Measurements from ENCODE around the gene ZNF423.

Gene ZNF423

DNA sequence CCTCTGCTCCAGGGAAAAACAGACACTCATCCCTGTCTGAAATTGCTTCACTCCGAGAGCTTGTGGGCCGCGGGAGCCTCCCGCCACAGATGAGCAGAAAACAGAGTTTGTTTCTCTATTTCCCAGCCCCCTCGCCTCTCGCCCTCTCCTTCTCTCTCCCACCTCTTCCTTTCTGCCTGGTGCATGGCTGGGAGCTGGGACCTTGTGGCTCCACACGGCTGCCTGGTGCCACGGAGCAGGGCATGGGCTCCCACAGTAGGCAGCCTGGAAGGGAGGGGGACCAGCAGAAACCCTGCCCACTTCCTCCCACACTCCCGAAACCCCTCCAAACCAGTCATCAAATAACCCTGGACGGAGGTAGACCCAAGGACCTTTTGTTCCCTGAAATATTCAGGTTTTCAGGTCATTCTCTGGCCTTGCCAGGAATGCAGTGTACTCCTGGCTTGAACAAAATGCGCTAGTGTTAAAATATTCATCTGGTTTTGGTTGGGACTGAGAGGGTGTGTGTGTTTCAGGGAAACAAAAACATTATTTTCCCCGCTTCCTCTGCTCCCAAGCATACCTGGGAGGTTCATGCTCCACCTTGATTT is 277.4 kb downstream of the ZNF423 start:
- H3K4ac ChIP-seq (ENCODE audit: low read depth in 1 of 2, low read length in 2 of 2): no peak overlapping the region
- H2BK120ac ChIP-seq (ENCODE audit: low read depth, low read length): no peak overlapping the region
- H3K27ac ChIP-seq (ENCODE audit: low read length, poor library complexity, severe bottlenecking): no peak overlapping the region
- H3K4me2 ChIP-seq (ENCODE audit: low read length, poor library complexity, severe bottlenecking): no peak overlapping the region
- H3K23ac ChIP-seq (ENCODE audit: low read length in 2 of 2): no peak overlapping the region
- no peak overlapping the region for H2BK15ac ChIP-seq (ENCODE audit: low read depth, poor library complexity, severe bottlenecking)
- no peaks in the 10 kb centered on the region for H3K79me1 ChIP-seq (replicated peaks; ENCODE audit: low read length, poor library complexity, severe bottlenecking)
- no peaks in the 10 kb centered on the region for H3K9me3 ChIP-seq (ENCODE audit: control insufficient read depth, low read length)
- WGBS: 79% methylated on average over 10 of the region's 12 CpGs
- H3K27me3 ChIP-seq (ENCODE audit: control insufficient read depth in 1 of 2, insufficient read depth in 1 of 2, low read length in 2 of 2): peaks cover 3 to 4% of the 10 kb centered on the region in 2 experiments
- no peak overlapping the region for H2BK5ac ChIP-seq (ENCODE audit: low read depth, low read length, poor library complexity, severe bottlenecking)
- no peak for DNase-seq
- H4K91ac ChIP-seq (ENCODE audit: low read length): no peak overlapping the region
- no peak overlapping the region for H2AK5ac ChIP-seq (ENCODE audit: low read length, severe bottlenecking)
- no peak overlapping the region for H2AFZ ChIP-seq (ENCODE audit: low read depth, low read length)
- H3K4me1 ChIP-seq (ENCODE audit: control insufficient read depth, insufficient read depth, low read depth, low read length): no peaks in the 10 kb centered on the region
- no peaks in the 10 kb centered on the region for H3K36me3 ChIP-seq (ENCODE audit: control insufficient read depth in 1 of 2, insufficient read depth in 2 of 2, low read depth in 1 of 2, low read length in 2 of 2)
- no peak overlapping the region for H4K8ac ChIP-seq (ENCODE audit: low read length)
- no peak overlapping the region for H3K14ac ChIP-seq (ENCODE audit: low read length in 2 of 2)
- no peak overlapping the region for H3K9ac ChIP-seq (ENCODE audit: low read length)
- H2BK12ac ChIP-seq (ENCODE audit: low read length in 2 of 2): no peak overlapping the region
- no peak overlapping the region for H3K18ac ChIP-seq (ENCODE audit: low read depth in 1 of 2, low read length in 2 of 2)
- H3K4me3 ChIP-seq (ENCODE audit: insufficient read depth in 1 of 2, low read depth in 1 of 2, low read length in 2 of 2): no peak overlapping the region

DNA sequence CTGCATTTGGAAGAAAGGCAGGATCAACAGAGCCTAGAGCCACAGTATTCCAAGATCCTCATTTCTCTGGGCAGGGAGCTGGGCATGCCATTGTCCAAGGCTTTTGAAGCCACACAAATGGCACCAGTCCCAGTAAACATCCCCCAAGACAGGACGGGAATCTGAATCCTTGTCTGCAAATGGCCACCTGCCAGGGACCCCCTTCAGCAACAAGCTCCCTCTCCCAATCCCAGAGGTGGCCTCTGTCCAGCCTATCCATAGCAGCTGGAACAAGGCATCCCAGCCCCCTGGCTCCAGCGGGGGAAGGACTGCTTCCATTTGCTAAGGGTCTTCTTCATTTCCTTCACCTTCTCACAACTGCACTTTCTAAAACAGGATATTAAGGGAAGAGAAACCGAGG is 277.9 kb downstream of the ZNF423 start:
- Histone ChIP-seq H3K4ac (ENCODE audit: low read depth in 1 of 2, low read length in 2 of 2) (no peak overlapping the region), H3K23ac (ENCODE audit: low read length in 2 of 2) (no peak overlapping the region), H4K8ac (ENCODE audit: low read length) (no peak overlapping the region), H3K27ac (ENCODE audit: low read length, poor library complexity, severe bottlenecking) (no peak overlapping the region), H2BK5ac (ENCODE audit: low read depth, low read length, poor library complexity, severe bottlenecking) (no peak overlapping the region), H3K18ac (ENCODE audit: low read depth in 1 of 2, low read length in 2 of 2) (no peak overlapping the region), H3K79me1 (replicated peaks; ENCODE audit: low read length, poor library complexity, severe bottlenecking) (no peaks in the 10 kb centered on the region), H2BK12ac (ENCODE audit: low read length in 2 of 2) (no peak overlapping the region), H2AK5ac (ENCODE audit: low read length, severe bottlenecking) (no peak overlapping the region), H3K9me3 (ENCODE audit: control insufficient read depth, low read length) (peaks cover 2% of the 10 kb centered on the region), H3K36me3 (ENCODE audit: control insufficient read depth in 1 of 2, insufficient read depth in 2 of 2, low read depth in 1 of 2, low read length in 2 of 2) (no peaks in the 10 kb centered on the region), H3K14ac (ENCODE audit: low read length in 2 of 2) (no peak overlapping the region), H2BK120ac (ENCODE audit: low read depth, low read length) (no peak overlapping the region), H4K91ac (ENCODE audit: low read length) (no peak overlapping the region), H3K4me3 (ENCODE audit: insufficient read depth in 1 of 2, low read depth in 1 of 2, low read length in 2 of 2) (no peak overlapping the region), H3K27me3 (ENCODE audit: control insufficient read depth in 1 of 2, insufficient read depth in 1 of 2, low read length in 2 of 2) (peaks cover 3 to 4% of the 10 kb centered on the region in 2 experiments), H3K9ac (ENCODE audit: low read length) (no peak overlapping the region), H3K4me2 (ENCODE audit: low read length, poor library complexity, severe bottlenecking) (no peak overlapping the region), H2AFZ (ENCODE audit: low read depth, low read length) (no peak overlapping the region), H2BK15ac (ENCODE audit: low read depth, poor library complexity, severe bottlenecking) (no peak overlapping the region), H3K4me1 (ENCODE audit: control insufficient read depth, insufficient read depth, low read depth, low read length) (no peaks in the 10 kb centered on the region)
- 60% methylated on average over 3 of the region's 3 CpGs for WGBS
- DNase-seq: no peak

DNA sequence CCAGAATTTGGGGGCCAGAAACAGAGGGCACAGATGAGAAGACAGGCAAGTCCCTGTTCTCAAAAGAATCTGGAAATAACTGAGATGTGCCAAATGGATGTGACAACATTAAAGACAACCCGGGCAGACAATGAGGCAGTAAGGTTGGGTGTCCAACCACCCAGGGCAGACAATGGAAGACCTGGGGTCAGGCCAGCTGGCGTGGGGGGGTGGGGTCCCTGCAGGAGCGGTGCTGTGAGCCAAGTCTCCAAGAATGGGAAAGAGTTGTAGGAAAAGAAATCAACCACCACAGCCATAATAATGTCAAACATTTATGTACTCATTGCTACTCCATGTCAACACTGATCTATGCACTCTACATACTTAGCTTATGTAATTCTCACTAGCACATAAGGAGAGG is 279.0 kb downstream of the ZNF423 start:
- DNase-seq: no peak
- peaks cover under 1 to 3% of the 10 kb centered on the region in 2 experiments for H3K27me3 ChIP-seq (ENCODE audit: control insufficient read depth in 1 of 2, insufficient read depth in 1 of 2, low read length in 2 of 2)
- no peak overlapping the region for H3K18ac ChIP-seq (ENCODE audit: low read depth in 1 of 2, low read length in 2 of 2)
- no peak overlapping the region for H4K8ac ChIP-seq (ENCODE audit: low read length)
- no peaks in the 10 kb centered on the region for H3K79me1 ChIP-seq (replicated peaks; ENCODE audit: low read length, poor library complexity, severe bottlenecking)
- no peak overlapping the region for H2BK12ac ChIP-seq (ENCODE audit: low read length in 2 of 2)
- no peaks in the 10 kb centered on the region for H3K36me3 ChIP-seq (ENCODE audit: control insufficient read depth in 1 of 2, insufficient read depth in 2 of 2, low read depth in 1 of 2, low read length in 2 of 2)
- H2BK120ac ChIP-seq (ENCODE audit: low read depth, low read length): no peak overlapping the region
- H3K9me3 ChIP-seq (ENCODE audit: control insufficient read depth, low read length): peaks cover 2% of the 10 kb centered on the region
- no peak overlapping the region for H2BK5ac ChIP-seq (ENCODE audit: low read depth, low read length, poor library complexity, severe bottlenecking)
- H4K91ac ChIP-seq (ENCODE audit: low read length): no peak overlapping the region
- no peak overlapping the region for H3K4ac ChIP-seq (ENCODE audit: low read depth in 1 of 2, low read length in 2 of 2)
- no peak overlapping the region for H3K23ac ChIP-seq (ENCODE audit: low read length in 2 of 2)
- H3K4me1 ChIP-seq (ENCODE audit: control insufficient read depth, insufficient read depth, low read depth, low read length): no peaks in the 10 kb centered on the region
- no peak overlapping the region for H2AFZ ChIP-seq (ENCODE audit: low read depth, low read length)
- no peak overlapping the region for H2AK5ac ChIP-seq (ENCODE audit: low read length, severe bottlenecking)
- H3K27ac ChIP-seq (ENCODE audit: low read length, poor library complexity, severe bottlenecking): no peak overlapping the region
- no peak overlapping the region for H3K14ac ChIP-seq (ENCODE audit: low read length in 2 of 2)
- no peak overlapping the region for H3K9ac ChIP-seq (ENCODE audit: low read length)
- WGBS: 81% methylated on average over 3 of the region's 3 CpGs
- H2BK15ac ChIP-seq (ENCODE audit: low read depth, poor library complexity, severe bottlenecking): no peak overlapping the region
- H3K4me2 ChIP-seq (ENCODE audit: low read length, poor library complexity, severe bottlenecking): no peak overlapping the region
- no peak overlapping the region for H3K4me3 ChIP-seq (ENCODE audit: insufficient read depth in 1 of 2, low read depth in 1 of 2, low read length in 2 of 2)

DNA sequence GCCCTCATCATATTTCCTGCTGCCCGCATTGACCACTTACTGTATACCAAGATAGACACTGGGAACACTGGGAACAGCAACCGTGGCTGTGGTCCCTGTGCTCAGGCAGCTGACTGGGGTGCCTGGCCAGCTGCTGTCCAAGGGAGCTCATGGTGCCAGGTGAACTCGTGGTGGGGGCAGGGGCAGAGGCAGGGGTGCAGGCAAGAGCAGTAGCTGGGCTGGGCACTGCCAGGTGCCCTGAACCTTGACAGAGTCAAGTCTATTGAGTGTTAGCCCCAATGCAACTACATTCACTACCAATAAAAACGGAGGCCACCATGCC is 279.8 kb downstream of the ZNF423 start:
- H2AK5ac ChIP-seq (ENCODE audit: low read length, severe bottlenecking): no peak overlapping the region
- no peak overlapping the region for H3K14ac ChIP-seq (ENCODE audit: low read length in 2 of 2)
- no peak overlapping the region for H2AFZ ChIP-seq (ENCODE audit: low read depth, low read length)
- no peaks in the 10 kb centered on the region for H3K27me3 ChIP-seq (ENCODE audit: control insufficient read depth in 1 of 2, insufficient read depth in 1 of 2, low read length in 2 of 2)
- no peak overlapping the region for H2BK120ac ChIP-seq (ENCODE audit: low read depth, low read length)
- no peak overlapping the region for H3K4me3 ChIP-seq (ENCODE audit: insufficient read depth in 1 of 2, low read depth in 1 of 2, low read length in 2 of 2)
- H3K79me1 ChIP-seq (replicated peaks; ENCODE audit: low read length, poor library complexity, severe bottlenecking): no peaks in the 10 kb centered on the region
- H3K9me3 ChIP-seq (ENCODE audit: control insufficient read depth, low read length): peaks cover 2% of the 10 kb centered on the region
- no peak overlapping the region for H2BK15ac ChIP-seq (ENCODE audit: low read depth, poor library complexity, severe bottlenecking)
- no peak overlapping the region for H3K4me2 ChIP-seq (ENCODE audit: low read length, poor library complexity, severe bottlenecking)
- H2BK12ac ChIP-seq (ENCODE audit: low read length in 2 of 2): no peak overlapping the region
- H3K23ac ChIP-seq (ENCODE audit: low read length in 2 of 2): no peak overlapping the region
- H3K4ac ChIP-seq (ENCODE audit: low read depth in 1 of 2, low read length in 2 of 2): no peak overlapping the region
- H3K36me3 ChIP-seq (ENCODE audit: control insufficient read depth in 1 of 2, insufficient read depth in 2 of 2, low read depth in 1 of 2, low read length in 2 of 2): no peaks in the 10 kb centered on the region
- 93% methylated on average over 4 of the region's 4 CpGs for WGBS
- H4K91ac ChIP-seq (ENCODE audit: low read length): no peak overlapping the region
- H3K9ac ChIP-seq (ENCODE audit: low read length): no peak overlapping the region
- H3K4me1 ChIP-seq (ENCODE audit: control insufficient read depth, insufficient read depth, low read depth, low read length): no peaks in the 10 kb centered on the region
- DNase-seq: no peak
- H3K18ac ChIP-seq (ENCODE audit: low read depth in 1 of 2, low read length in 2 of 2): no peak overlapping the region
- H3K27ac ChIP-seq (ENCODE audit: low read length, poor library complexity, severe bottlenecking): no peak overlapping the region
- no peak overlapping the region for H4K8ac ChIP-seq (ENCODE audit: low read length)
- no peak overlapping the region for H2BK5ac ChIP-seq (ENCODE audit: low read depth, low read length, poor library complexity, severe bottlenecking)

Data from mesenchymal stem cell (in vitro differentiated cells and primary cell).